H1 (cell line): ENCODE results near the gene CALML5. TPM values are rescaled to one million over a fixed set of nuclear protein-coding genes. Genes with fewer than 3 reads are reported as not detected.

Experiments used
- CTCF ChIA-PET: fragments of 300-600 bp; sonication (Branson Sonifier 250); formaldehyde crosslinking; loops from one replicate; lab custom pipeline; 2021; ENCODE audit not compliant: partially characterized antibody; lab: Charles Lee
- POLR2A ChIA-PET: fragments of 300-600 bp; sonication (Branson Sonifier 250); formaldehyde crosslinking; loops from one replicate; lab custom pipeline; 2021; ENCODE audit warnings: inconsistent platforms; ENCODE audit not compliant: partially characterized antibody; lab: Charles Lee
- DNase-seq, 2 experiments: peaks; one replicate each; pipeline versions ENCODE4 v3.0.0 to v3.0.0-alpha.2; 2010 to 2022; ENCODE audit warnings: low spot score in 2 of 2, low read depth in 1 of 2, mixed read lengths in 1 of 2
- FAIRE-seq: peaks from 2 replicates; lab custom pipeline; 2011; peaks lifted over from hg19 to GRCh38; lab: Jason Lieb, UNC
- H2AFZ ChIP-seq: 2 replicates; pipeline ENCODE4 v1.8.1; 2012; ENCODE audit warnings: low read length, inconsistent platforms
- H2AK5ac ChIP-seq: 2 replicates; pipeline ENCODE4 v1.6.1; 2013; ENCODE audit warnings: low read depth, low read length
- H2BK120ac ChIP-seq: replicated peaks from 2 replicates; pipeline ENCODE3; 2013; ENCODE audit warnings: low read depth, low read length, inconsistent platforms
- H2BK12ac ChIP-seq: 2 replicates; pipeline ENCODE4 v1.6.1; 2013; ENCODE audit warnings: low read depth, low read length
- H2BK15ac ChIP-seq: 2 replicates; pipeline ENCODE4 v1.6.1; 2013; ENCODE audit warnings: low read length
- H2BK20ac ChIP-seq: 2 replicates; pipeline ENCODE4 v1.6.1; 2013; ENCODE audit warnings: low read length
- H2BK5ac ChIP-seq: 2 replicates; pipeline ENCODE4 v1.6.1; 2013; ENCODE audit warnings: low read depth, low read length
- H3K14ac ChIP-seq: 2 replicates; pipeline ENCODE4 v1.6.1; 2013; ENCODE audit warnings: inconsistent platforms; ENCODE audit not compliant: insufficient read length
- H3K18ac ChIP-seq: 2 replicates; pipeline ENCODE4 v1.6.1; 2013; ENCODE audit warnings: low read length; ENCODE audit errors: extremely low read depth
- H3K23ac ChIP-seq: 2 replicates; pipeline ENCODE4 v1.6.1; 2013; ENCODE audit warnings: inconsistent platforms; ENCODE audit not compliant: insufficient read length
- H3K23me2 ChIP-seq: 2 replicates; pipeline ENCODE4 v1.6.1; 2013; ENCODE audit warnings: low read depth, low read length
- H3K27ac ChIP-seq: 2 replicates; pipeline ENCODE4 v1.6.1; 2011; ENCODE audit warnings: low read depth, low read length, inconsistent platforms
- H3K27me3 ChIP-seq, 4 experiments: replicated peaks in 1 of 4; 1 replicate in 1 of 4; 2 replicates in 3 of 4; pipeline versions ENCODE4 v1.6.1 to v1.8.1; 2011 to 2013; ENCODE audit warnings: low read length in 3 of 4, mild to moderate bottlenecking in 3 of 4, inconsistent platforms in 2 of 4, mixed read lengths in 2 of 4, moderate library complexity in 1 of 4; ENCODE audit not compliant: control insufficient read depth in 3 of 4, insufficient read depth in 3 of 4; ENCODE audit errors: extremely low read depth in 1 of 4
- H3K36me3 ChIP-seq, 4 experiments: 2 replicates each; pipeline versions ENCODE4 v1.6.1 to v1.8.1; 2011 to 2013; ENCODE audit warnings: mild to moderate bottlenecking in 4 of 4, low read length in 3 of 4, moderate library complexity in 2 of 4, control low read depth in 1 of 4, inconsistent platforms in 1 of 4; ENCODE audit not compliant: insufficient read depth in 4 of 4, control insufficient read depth in 2 of 4
- H3K4ac ChIP-seq: replicated peaks from 2 replicates; pipeline ENCODE3; 2013; ENCODE audit warnings: low read length, low read depth, mixed read lengths, inconsistent platforms; ENCODE audit not compliant: insufficient read length
- H3K4me1 ChIP-seq, 4 experiments: replicated peaks in 1 of 4; 1 replicate in 1 of 4; 2 replicates in 3 of 4; pipeline versions ENCODE4 v1.6.1 to v1.8.1; 2011 to 2013; ENCODE audit warnings: low read length in 3 of 4, inconsistent platforms in 2 of 4, mixed read lengths in 1 of 4; ENCODE audit not compliant: insufficient read depth in 4 of 4, control insufficient read depth in 3 of 4
- H3K4me2 ChIP-seq, 2 experiments: 2 replicates each; pipeline versions ENCODE4 v1.6.1 to v1.8.1; 2011 to 2013; ENCODE audit warnings: low read depth in 2 of 2, low read length in 2 of 2, control low read depth in 1 of 2, inconsistent platforms in 1 of 2, mild to moderate bottlenecking in 1 of 2; ENCODE audit not compliant: insufficient read depth in 1 of 2
- H3K4me3 ChIP-seq, 4 experiments: fragments of 200-600, 300-600 bp in 1 of 4; sonication (generic), shearing (Covaris generic), sonication (Bioruptor Twin) in 1 of 4; 2 replicates each; pipeline versions ENCODE4 v1.5.1 to v1.8.1; 2011 to 2016; ENCODE audit warnings: low read length in 4 of 4, low read depth in 3 of 4, control low read depth in 2 of 4, inconsistent platforms in 2 of 4, mild to moderate bottlenecking in 2 of 4, mixed read lengths in 1 of 4, moderate library complexity in 1 of 4; ENCODE audit not compliant: insufficient read depth in 2 of 4; ENCODE audit errors: extremely low read depth in 1 of 4
- H3K56ac ChIP-seq: replicated peaks from 2 replicates; pipeline ENCODE3; 2013; ENCODE audit warnings: low read depth, mild to moderate bottlenecking, mixed read lengths, low read length, inconsistent platforms; ENCODE audit not compliant: insufficient read length
- H3K79me1 ChIP-seq: 2 replicates; pipeline ENCODE4 v1.6.1; 2013; ENCODE audit warnings: low read depth, low read length, control low read depth
- H3K79me2 ChIP-seq, 2 experiments: 2 replicates each; pipeline versions ENCODE4 v1.6.1 to v1.8.1; 2012 to 2013; ENCODE audit warnings: low read length in 2 of 2, mild to moderate bottlenecking in 2 of 2, inconsistent platforms in 1 of 2; ENCODE audit not compliant: insufficient read depth in 2 of 2, control insufficient read depth in 1 of 2
- H3K9ac ChIP-seq, 4 experiments: replicated peaks in 1 of 4; 1 replicate in 1 of 4; 2 replicates in 3 of 4; pipeline versions ENCODE4 v1.6.1 to v1.8.1; 2011 to 2013; ENCODE audit warnings: low read depth in 3 of 4, low read length in 3 of 4, control low read depth in 2 of 4, mild to moderate bottlenecking in 2 of 4, moderate library complexity in 2 of 4, inconsistent platforms in 1 of 4; ENCODE audit errors: extremely low read depth in 1 of 4
- H3K9me3 ChIP-seq, 2 experiments: 2 replicates each; pipeline versions ENCODE4 v1.6.1 to v1.8.1; 2012 to 2013; ENCODE audit warnings: mild to moderate bottlenecking in 2 of 2, moderate library complexity in 2 of 2, control low read depth in 1 of 2, inconsistent platforms in 1 of 2, low read depth in 1 of 2, low read length in 1 of 2, mixed read lengths in 1 of 2; ENCODE audit not compliant: insufficient read depth in 2 of 2
- H4K20me1 ChIP-seq, 2 experiments: replicated peaks in 1 of 2; 2 replicates each; pipeline versions ENCODE3 to v1.8.1; 2011 to 2013; ENCODE audit warnings: inconsistent platforms in 2 of 2, low read length in 2 of 2, mild to moderate bottlenecking in 1 of 2; ENCODE audit not compliant: insufficient read depth in 2 of 2, control insufficient read depth in 1 of 2
- H4K5ac ChIP-seq: 2 replicates; pipeline ENCODE4 v1.6.1; 2013; ENCODE audit warnings: low read length, low read depth, mixed read lengths, inconsistent platforms; ENCODE audit not compliant: insufficient read length
- H4K8ac ChIP-seq: 2 replicates; pipeline ENCODE4 v1.8.0; 2013; ENCODE audit warnings: mild to moderate bottlenecking, moderate library complexity, low read length, inconsistent platforms; ENCODE audit not compliant: insufficient read depth; ENCODE audit errors: extremely low read depth
- H4K91ac ChIP-seq: replicated peaks from 2 replicates; pipeline ENCODE3; 2013; ENCODE audit warnings: low read length, mixed read lengths, inconsistent platforms; ENCODE audit not compliant: insufficient read length
- ASH2L ChIP-seq: fragments of 200-600, 300-600 bp; sonication (generic); IDR thresholded peaks from one replicate; pipeline ENCODE4 v1.7.1; 2017; ENCODE audit warnings: low read length
- FOSL1 ChIP-seq: IDR thresholded peaks from 2 replicates; pipeline ENCODE4 v1.6.1; 2011; ENCODE audit warnings: mild to moderate bottlenecking, low read depth, low read length, moderate library complexity; ENCODE audit not compliant: insufficient read depth
- HDAC6 ChIP-seq: IDR thresholded peaks from one replicate; pipeline ENCODE4 v1.7.1; 2012; ENCODE audit warnings: low read depth, mild to moderate bottlenecking, inconsistent platforms, low read length, moderate library complexity
- SIN3A ChIP-seq, 2 experiments: IDR thresholded peaks in 1 of 2; conservative IDR thresholded peaks in 1 of 2; 2 replicates each; pipeline ENCODE4 v1.6.1; 2011 to 2012; ENCODE audit warnings: low read length in 2 of 2, improper control_type of control experiment in 1 of 2, low read depth in 1 of 2, mild to moderate bottlenecking in 1 of 2
- WGBS, 2 experiments: shearing (Covaris generic) in 1 of 2; methylation state at CpG; one replicate each; pipeline versions ENCODE4 v1.1.6 to v1.1.7; 2013 to 2015; ENCODE audit warnings: low lambda C conversion rate in 2 of 2, mixed read lengths in 2 of 2, inconsistent platforms in 1 of 2, low coverage in 1 of 2, missing lambda C conversion rate in 1 of 2; ENCODE audit not compliant: insufficient replicate concordance in 2 of 2, insufficient coverage in 1 of 2, insufficient read length in 1 of 2; ENCODE audit errors: extremely low coverage in 1 of 2, missing lambda C conversion rate in 1 of 2; 5-methylcytosine and 5-hydroxymethylcytosine counted together
- long read RNA-seq, 2 experiments: library from RNA in 1 of 2; library from capped mRNA in 1 of 2; stranded (forward); transcript quantifications; one replicate each; pipeline ENCODE4 v2.0.0, GENCODE V29; 2021; ENCODE audit warnings: inconsistent platforms in 1 of 2
- polyA minus RNA-seq, 3 experiments: library from RNA; depleted of rRNA, polyadenylated mRNA; stranded (reverse); fragments of >200 nt; gene quantifications; 1 replicate in 2 of 3; 2 replicates in 1 of 3; pipeline ENCODE4 v1.2.3, GENCODE V29; 2011
- polyA plus RNA-seq, 7 experiments: library from polyadenylated mRNA; depleted of rRNA in 3 of 7; stranded (reverse) in 5 of 7; unstranded in 2 of 7; fragments of >200 nt in 5 of 7; fragments of 200-250 nt in 2 of 7; gene quantifications; 1 replicate in 5 of 7; 2 replicates in 1 of 7; 4 replicates in 1 of 7; pipeline versions ENCODE4 v1.2.1 to v1.2.3, GENCODE V29; 2011 to 2013; ENCODE audit warnings: missing spikeins in 2 of 7, mixed read lengths in 2 of 7
- total RNA-seq: library from RNA; stranded (reverse); fragmentation: NEBNext Ultra II Directional; extraction: Animal tissue kit (Norgen Biotek cat#: 25700); gene quantifications from 2 replicates; pipeline ENCODE4 v1.2.1, GENCODE V29; 2021

CALML5 gene, protein sequence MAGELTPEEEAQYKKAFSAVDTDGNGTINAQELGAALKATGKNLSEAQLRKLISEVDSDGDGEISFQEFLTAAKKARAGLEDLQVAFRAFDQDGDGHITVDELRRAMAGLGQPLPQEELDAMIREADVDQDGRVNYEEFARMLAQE
- total RNA-seq = 0.38 TPM in 1 of 2 replicates, not detected in the other
- polyA plus RNA-seq (2011; rRNA removed) = 0.09 TPM in 1 of 2 replicates, not detected in the other
- not detected for polyA plus RNA-seq (2011; cell fraction: cytosol; rRNA removed)
- not detected for polyA plus RNA-seq (2011; cell fraction: nucleus; rRNA removed)
- not detected in 4 replicates for polyA plus RNA-seq (2012, experiment 1 of 2)
- polyA plus RNA-seq (2012, experiment 2 of 2) = not detected
- polyA plus RNA-seq (2013, experiment 1 of 2) = not detected
- polyA plus RNA-seq (2013, experiment 2 of 2) = not detected
- not detected in 2 replicates for polyA minus RNA-seq (2011; rRNA and poly(A)+ RNA removed)
- not detected for polyA minus RNA-seq (2011; cell fraction: cytosol; rRNA and poly(A)+ RNA removed)
- not detected for polyA minus RNA-seq (2011; cell fraction: nucleus; rRNA and poly(A)+ RNA removed)
- long read RNA-seq, experiment 1 = 0 reads
- long read RNA-seq, experiment 2 = 0 reads

DNA sequence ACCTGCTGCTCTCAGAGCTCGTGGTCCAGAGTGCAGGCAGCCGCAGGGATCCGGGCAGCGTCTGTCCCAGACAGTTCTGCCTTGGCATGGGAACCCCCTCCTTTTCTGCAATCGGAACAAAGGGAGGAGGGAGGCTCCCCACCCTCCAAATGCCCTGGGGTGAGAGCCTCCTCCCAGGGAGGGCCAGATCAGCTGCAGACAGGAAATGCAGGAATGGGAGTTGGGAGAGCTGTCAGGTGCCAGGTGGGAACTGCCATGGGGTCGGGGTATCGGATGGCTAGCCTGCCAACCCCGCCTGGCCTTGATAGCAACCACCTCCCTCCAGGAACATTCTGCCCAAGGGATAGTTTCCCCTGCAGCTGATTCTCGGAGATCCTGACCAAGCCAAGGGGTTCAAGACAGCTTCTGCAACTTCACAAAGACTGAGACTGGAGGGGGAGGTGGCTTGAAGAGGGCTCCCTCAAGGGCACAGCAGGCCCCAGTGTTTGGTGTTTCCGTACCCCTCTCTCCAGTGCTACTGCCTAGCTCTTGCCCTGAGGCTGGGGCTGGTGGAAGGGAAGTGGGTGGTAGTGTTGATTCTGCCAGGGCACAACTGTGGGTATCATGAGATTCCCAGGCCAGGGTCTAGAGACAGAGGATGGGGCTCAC lies at the start of gene CALML5:
CALML5 (minus strand) TSS at position 78 of the 648 bp plus-strand sequence. CDS start 132 bp downstream, outside the sequence.
- Histone ChIP-seq H4K20me1 (peaks cover 0 to 3% of the 10 kb centered on the region in 2 experiments), H4K5ac (no peak within 1 kb of the TSS), H3K56ac (no peak within 1 kb of the TSS), H3K79me1 (no peaks in the 10 kb centered on the region), H3K4me2 (no peak within 1 kb of the TSS), H3K23ac (no peak within 1 kb of the TSS), H2AFZ (no peak within 1 kb of the TSS), H3K27ac (no peak within 1 kb of the TSS), H4K91ac (peak within 1 kb of the TSS; percentile 85), H3K18ac (no peak within 1 kb of the TSS), H3K9me3 (no peaks in the 10 kb centered on the region), H2BK5ac (0 out of 2 replicates have a peak within 1 kb of the TSS, but pooled peaks have one; percentile 66), H3K4me3 (no peak within 1 kb of the TSS), H3K27me3 (no peaks in the 10 kb centered on the region), H2BK12ac (peak within 1 kb of the TSS; percentile 80; the same call in 1 of the 2 replicates), H3K79me2 (no peaks in the 10 kb centered on the region), H4K8ac (no peak within 1 kb of the TSS), H2BK20ac (no peak within 1 kb of the TSS), H2AK5ac (no peak within 1 kb of the TSS), H3K14ac (no peak within 1 kb of the TSS), H3K23me2 (peaks cover 12% of the 10 kb centered on the region; the same call in 1 of the 2 replicates), H3K9ac (no peak within 1 kb of the TSS), H2BK120ac (no peak within 1 kb of the TSS), H2BK15ac (peak within 1 kb of the TSS; percentile 81; the same call in 1 of the 2 replicates), H3K4me1 (peaks cover 0 to 3% (median 0%) of the 10 kb centered on the region in 4 experiments; a peak in 1 of 7 replicates), H3K4ac (no peak within 1 kb of the TSS), H3K36me3 (no peaks in the 10 kb centered on the region)
- CTCF ChIA-PET = interaction anchor here (0.6 to 4.7 kb wide), 14 partner anchors 10 to 130 kb away, joined by 3 to 28 read pairs (median 4); no protein-coding TSS in a partner anchor
- POLR2A ChIA-PET = interaction anchor here (0.8 to 2.4 kb wide), 3 partner anchors 16 to 53 kb away, joined by 3 to 5 read pairs (median 3); no protein-coding TSS in a partner anchor
- TF ChIP-seq FOSL1 (no peak), SIN3A (conservative IDR thresholded peaks at IDR 0.05 in 1 of 2, IDR thresholded peaks at IDR 0.05 in 1 of 2; ENCODE audit: low read depth in 1 of 2, low read length in 2 of 2) (no peak), HDAC6 (no peak), ASH2L (no peak)
- WGBS, 2 experiments = 93% methylated on average over 10 of the region's 10 CpGs; no CpG with 5 or more reads in 1 of the 2 experiments
- no peak for DNase-seq
- no peak for FAIRE-seq
